Fibroblast of pulmonary artery (primary cell): ENCODE measurements around the gene GREB1.

ENCODE experiments used
- DNase-seq: peaks from one replicate; pipeline ENCODE4 v3.0.0-alpha.2; 2010; ENCODE audit warnings: low read depth
- H3K4me3 ChIP-seq: replicated peaks from 2 replicates; pipeline ENCODE4 v1.5.1; 2011; ENCODE audit warnings: low read depth, mild to moderate bottlenecking, control low read depth, low read length, moderate library complexity
- TF ChIP-seq, protein P1 (sequence below): IDR thresholded peaks from 2 replicates; pipeline ENCODE4 v1.5.1; 2011; ENCODE audit warnings: mild to moderate bottlenecking, control low read depth, low read length, inconsistent platforms; ENCODE audit errors: missing control alignments

GREB1 gene

DNA sequence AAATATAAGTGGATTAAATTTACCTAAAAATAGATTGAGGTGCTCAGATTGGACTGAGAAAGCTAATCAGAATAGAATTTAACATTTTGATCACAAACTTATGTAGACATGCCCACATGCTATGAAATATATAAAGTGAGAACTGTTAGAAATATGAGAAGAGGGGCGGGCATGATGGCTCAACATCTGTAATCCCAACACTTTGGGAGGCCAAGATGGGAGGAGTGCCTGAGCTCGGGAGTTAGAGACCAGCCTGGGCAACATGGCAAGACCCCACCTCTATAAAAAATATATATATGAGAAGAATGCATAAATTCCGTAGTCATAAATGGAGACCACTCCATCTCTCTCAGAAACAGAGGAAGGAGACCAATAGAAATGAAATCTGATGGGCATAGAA, 110.4 kb downstream of the GREB1 start:
- H3K4me3 ChIP-seq = no peak overlapping the region
- no peak for DNase-seq
- TF ChIP-seq, protein P1, sequence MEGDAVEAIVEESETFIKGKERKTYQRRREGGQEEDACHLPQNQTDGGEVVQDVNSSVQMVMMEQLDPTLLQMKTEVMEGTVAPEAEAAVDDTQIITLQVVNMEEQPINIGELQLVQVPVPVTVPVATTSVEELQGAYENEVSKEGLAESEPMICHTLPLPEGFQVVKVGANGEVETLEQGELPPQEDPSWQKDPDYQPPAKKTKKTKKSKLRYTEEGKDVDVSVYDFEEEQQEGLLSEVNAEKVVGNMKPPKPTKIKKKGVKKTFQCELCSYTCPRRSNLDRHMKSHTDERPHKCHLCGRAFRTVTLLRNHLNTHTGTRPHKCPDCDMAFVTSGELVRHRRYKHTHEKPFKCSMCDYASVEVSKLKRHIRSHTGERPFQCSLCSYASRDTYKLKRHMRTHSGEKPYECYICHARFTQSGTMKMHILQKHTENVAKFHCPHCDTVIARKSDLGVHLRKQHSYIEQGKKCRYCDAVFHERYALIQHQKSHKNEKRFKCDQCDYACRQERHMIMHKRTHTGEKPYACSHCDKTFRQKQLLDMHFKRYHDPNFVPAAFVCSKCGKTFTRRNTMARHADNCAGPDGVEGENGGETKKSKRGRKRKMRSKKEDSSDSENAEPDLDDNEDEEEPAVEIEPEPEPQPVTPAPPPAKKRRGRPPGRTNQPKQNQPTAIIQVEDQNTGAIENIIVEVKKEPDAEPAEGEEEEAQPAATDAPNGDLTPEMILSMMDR = no peak

DNA sequence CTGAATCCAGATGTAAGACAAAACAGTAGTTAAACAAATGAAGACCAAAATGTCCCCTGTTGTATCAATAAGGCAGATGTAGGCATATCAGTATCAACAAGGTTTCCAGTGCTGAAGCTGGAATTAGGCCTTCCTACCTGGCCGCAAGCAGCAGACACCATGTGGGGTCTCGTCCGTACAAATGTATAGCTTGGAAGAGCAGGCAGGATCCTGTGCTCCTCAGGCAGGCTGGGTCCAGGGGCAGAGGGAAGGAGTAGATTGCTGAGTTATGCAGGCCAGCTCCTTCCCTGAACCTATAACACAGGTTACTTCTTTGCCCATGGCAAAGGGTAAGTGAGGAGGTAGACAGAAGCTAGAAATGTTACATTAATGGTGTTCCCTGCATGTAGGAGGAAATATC, 112.7 kb downstream of the GREB1 start:
- no peak overlapping the region for H3K4me3 ChIP-seq
- TF ChIP-seq, protein P1 = no peak

DNA sequence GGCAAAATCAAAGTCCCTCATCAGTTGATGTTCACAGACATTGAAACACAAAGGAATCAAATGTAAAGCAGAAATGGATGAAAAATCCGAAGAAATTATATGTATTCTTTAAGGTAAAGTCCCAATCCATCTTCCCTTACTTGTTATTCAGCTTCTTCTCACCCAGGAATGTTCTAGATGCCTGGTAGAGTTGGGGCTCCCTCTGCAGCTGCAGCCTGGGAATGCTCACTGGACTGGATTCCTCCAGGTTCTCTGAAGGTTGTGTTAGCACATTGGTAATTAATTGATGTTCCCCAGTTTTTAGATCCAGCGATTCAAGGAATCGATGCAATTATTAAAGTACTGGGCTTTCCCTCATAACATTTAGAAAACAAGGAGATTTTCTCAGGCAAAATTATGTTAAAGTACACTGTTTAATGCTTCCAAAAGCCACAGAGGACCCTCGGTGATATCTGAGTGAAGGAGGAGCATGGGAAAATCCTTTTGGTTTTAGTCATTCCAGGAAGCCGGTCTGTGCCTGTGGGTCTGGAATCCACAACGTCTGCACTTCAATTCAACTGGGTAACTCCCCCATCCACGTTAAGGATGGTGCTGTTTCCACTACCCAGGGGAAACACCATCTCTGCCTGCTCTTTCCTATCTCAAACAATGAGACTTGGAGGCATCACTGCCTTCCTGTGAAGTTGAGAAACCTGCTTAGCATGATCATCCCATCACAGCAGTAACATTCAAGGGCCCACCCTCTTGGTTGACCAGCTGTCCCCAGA, 114.2 kb downstream of the GREB1 start:
- H3K4me3 ChIP-seq = no peak overlapping the region
- TF ChIP-seq, protein P1 = peak; percentile 44
- DNase-seq = peak; percentile 33

More for the DNA sequence above, 112.7 kb downstream of the GREB1 start:
- DNase-seq = no peak

DNA sequence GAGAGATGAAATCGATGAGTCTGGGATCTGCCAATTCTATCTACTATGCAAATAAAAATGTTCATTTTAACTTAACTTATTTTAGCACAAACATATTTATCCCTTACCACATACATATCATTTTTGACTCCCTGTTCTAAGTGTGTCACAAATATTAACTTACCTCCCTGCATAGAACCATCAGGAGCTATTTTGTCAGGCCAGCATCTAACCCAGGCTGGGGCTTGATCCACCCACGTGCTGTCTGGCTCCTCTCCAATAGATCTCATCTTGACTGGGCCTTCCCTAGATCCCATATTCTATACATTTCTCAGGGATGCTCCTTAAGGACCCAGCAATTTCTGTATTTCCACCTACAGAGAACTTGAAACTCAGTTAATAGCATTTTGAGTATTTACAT, 115.2 kb downstream of the GREB1 start:
- no peak overlapping the region for H3K4me3 ChIP-seq
- DNase-seq = no peak
- TF ChIP-seq, protein P1 = no peak

DNA sequence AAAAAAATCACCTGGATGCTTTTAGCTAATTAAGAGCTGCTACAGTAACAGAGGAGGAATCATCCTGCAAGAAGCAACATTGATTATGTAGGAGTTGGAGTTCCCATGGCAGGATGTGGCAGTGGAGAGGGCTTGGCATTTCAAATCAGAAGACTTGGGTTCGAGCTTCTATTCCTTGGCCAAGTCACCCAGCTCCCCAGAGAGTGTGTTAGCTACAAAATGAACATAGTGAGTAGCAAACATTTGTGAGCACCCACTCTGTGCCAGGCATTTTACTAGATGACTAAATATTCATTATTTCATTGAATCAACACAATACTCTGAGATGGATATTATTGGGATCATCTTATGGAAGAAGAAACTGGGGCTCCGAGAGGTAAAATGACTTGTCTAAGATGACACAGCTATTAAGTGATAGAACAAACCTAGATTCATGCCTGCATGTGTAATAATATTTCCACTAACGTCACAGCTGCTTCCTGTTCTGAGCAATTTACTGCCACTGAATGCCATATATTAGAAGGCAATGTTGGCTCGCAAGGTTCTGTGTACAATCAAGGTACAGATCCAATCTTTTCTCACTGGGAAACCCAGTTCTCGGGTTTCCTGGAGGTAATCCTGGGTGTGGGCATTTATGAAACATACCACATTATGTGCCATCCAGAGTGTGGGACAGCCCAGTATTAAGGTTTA, 118.2 kb downstream of the GREB1 start:
- TF ChIP-seq, protein P1 = no peak
- no peak overlapping the region for H3K4me3 ChIP-seq
- peak; percentile 7 for DNase-seq

DNA sequence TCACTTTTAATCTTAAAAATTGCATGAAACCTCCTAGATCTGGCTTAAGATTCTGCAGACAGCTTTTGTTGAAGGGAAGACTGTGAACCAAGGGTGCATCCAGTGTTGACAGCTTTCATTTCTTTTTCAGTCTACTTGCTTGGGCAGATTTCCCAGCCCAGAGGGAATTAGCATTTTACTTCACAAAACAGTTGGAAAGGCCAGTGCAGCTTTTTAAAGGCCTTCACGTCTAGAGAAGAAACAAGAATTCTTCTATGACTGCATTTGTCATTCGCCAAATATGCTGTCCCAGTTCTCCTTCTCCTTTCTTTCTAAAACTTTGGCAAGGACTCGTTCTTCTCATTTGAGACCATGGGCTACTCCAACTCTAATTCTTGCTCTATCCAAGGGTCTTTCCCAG, 118.7 kb downstream of the GREB1 start:
- TF ChIP-seq, protein P1 = no peak
- no peak overlapping the region for H3K4me3 ChIP-seq
- DNase-seq = no peak
